ENCODE data around the gene NTSR2.

The NTSR2 gene
- total RNA-seq, result 0 reads per million in 2 experiments

GRCh38 chr2:11669454-11670291 lies at the start of gene NTSR2:
TSS of gene NTSR2 (minus strand) at chr2:11670195. CDS start at chr2:11670129, 66 bp downstream.
- no peak for DNase-seq (ENCODE audit: low read depth)

- DNase-seq (ENCODE audit: low read depth), result no peak
Measured at GRCh38 chr2:11719230-11719977, 49.4 kb upstream of the NTSR2 start.

- no peak for DNase-seq (ENCODE audit: low read depth)
Measured at GRCh38 chr2:11718606-11719005, 48.6 kb upstream of the NTSR2 start.

GRCh38 chr2:11717623-11718022 lies 47.6 kb upstream of the NTSR2 start:
- DNase-seq (ENCODE audit: low read depth), result no peak

- DNase-seq (ENCODE audit: low read depth), result no peak
Measured at GRCh38 chr2:11716689-11717321, 46.8 kb upstream of the NTSR2 start.

- no peak for DNase-seq (ENCODE audit: low read depth)
Measured at GRCh38 chr2:11715987-11716652, 46.1 kb upstream of the NTSR2 start.

GRCh38 chr2:11713815-11714214 lies 43.8 kb upstream of the NTSR2 start:
- DNase-seq (ENCODE audit: low read depth), result no peak

GRCh38 chr2:11712866-11713265 lies 42.9 kb upstream of the NTSR2 start:
- DNase-seq (ENCODE audit: low read depth), result no peak

GRCh38 chr2:11711751-11712150 lies 41.8 kb upstream of the NTSR2 start:
- DNase-seq (ENCODE audit: low read depth), result no peak

- no peak for DNase-seq (ENCODE audit: low read depth)
Measured at GRCh38 chr2:11711354-11711716, 41.3 kb upstream of the NTSR2 start.

- no peak for DNase-seq (ENCODE audit: low read depth)
Measured at GRCh38 chr2:11710632-11711353, 40.8 kb upstream of the NTSR2 start.

- DNase-seq (ENCODE audit: low read depth), result no peak
Measured at GRCh38 chr2:11710210-11710609, 40.2 kb upstream of the NTSR2 start.

GRCh38 chr2:11709293-11709692 lies 39.3 kb upstream of the NTSR2 start:
- DNase-seq (ENCODE audit: low read depth), result no peak

- DNase-seq (ENCODE audit: low read depth), result no peak
Measured at GRCh38 chr2:11708106-11708505, 38.1 kb upstream of the NTSR2 start.

GRCh38 chr2:11705711-11706110 lies 35.7 kb upstream of the NTSR2 start:
- DNase-seq (ENCODE audit: low read depth), result no peak

- DNase-seq (ENCODE audit: low read depth), result no peak
Measured at GRCh38 chr2:11705063-11705462, 35.1 kb upstream of the NTSR2 start.

- DNase-seq (ENCODE audit: low read depth), result no peak
Measured at GRCh38 chr2:11703700-11704099, 33.7 kb upstream of the NTSR2 start.

- no peak for DNase-seq (ENCODE audit: low read depth)
Measured at GRCh38 chr2:11702946-11703345, 33.0 kb upstream of the NTSR2 start.

GRCh38 chr2:11701751-11702301 lies 31.8 kb upstream of the NTSR2 start:
- DNase-seq (ENCODE audit: low read depth), result no peak

- no peak for DNase-seq (ENCODE audit: low read depth)
Measured at GRCh38 chr2:11701206-11701605, 31.2 kb upstream of the NTSR2 start.

Data from T follicular helper cell (primary cell).